NT2/D1 (cell line): ENCODE data around the gene NF1.
"Not testable (repeated sequence)": the region's sequence is repeated elsewhere in the genome, so short reads cannot be mapped to it uniquely, and the experiment has no call there.

Source experiments
- DNase-seq: peaks from one replicate; pipeline ENCODE4 v3.0.0-alpha.2; 2011; ENCODE audit warnings: low read depth, low spot score
- H3K27me3 ChIP-seq: 2 replicates; pipeline ENCODE4 v1.6.0; 2011; ENCODE audit warnings: mild to moderate bottlenecking; ENCODE audit not compliant: insufficient read length, insufficient read depth
- H3K36me3 ChIP-seq: 2 replicates; pipeline ENCODE4 v1.6.1; 2011; ENCODE audit warnings: mild to moderate bottlenecking, low read length, mixed read lengths; ENCODE audit not compliant: insufficient read depth, insufficient read length
- H3K4me1 ChIP-seq: 2 replicates; pipeline ENCODE4 v1.5.1; 2011; ENCODE audit not compliant: insufficient read depth, insufficient read length
- H3K4me3 ChIP-seq: 2 replicates; pipeline ENCODE4 v1.5.1; 2011; ENCODE audit warnings: low read depth; ENCODE audit not compliant: insufficient read length
- H3K9ac ChIP-seq: 2 replicates; pipeline ENCODE4 v1.6.0; 2011; ENCODE audit warnings: low read depth; ENCODE audit not compliant: insufficient read length
- H3K9me3 ChIP-seq: 2 replicates; pipeline ENCODE4 v1.5.1; 2011; ENCODE audit warnings: mild to moderate bottlenecking, low read length; ENCODE audit not compliant: insufficient read depth
- SUZ12 ChIP-seq: IDR thresholded peaks from 2 replicates; pipeline ENCODE4 v1.6.1; 2011; ENCODE audit not compliant: insufficient read length, insufficient read depth; ENCODE audit errors: extremely low read depth
- YY1 ChIP-seq: IDR thresholded peaks from 2 replicates; pipeline ENCODE4 v1.6.1; 2011; ENCODE audit not compliant: insufficient read length, insufficient read depth
- ZNF274 ChIP-seq: IDR thresholded peaks from 2 replicates; pipeline ENCODE4 v1.6.1; 2011; ENCODE audit warnings: mild to moderate bottlenecking, low read depth, low read length

Gene NF1

GRCh38 chr17:31283841-31284240 is 189.1 kb downstream of the NF1 start:
- no peak for TF ChIP-seq ZNF274
- no peak for TF ChIP-seq SUZ12
- no peak for TF ChIP-seq YY1
- H3K4me3 ChIP-seq: no peak overlapping the region
- no peak for DNase-seq
- no peaks in the 10 kb centered on the region for H3K9me3 ChIP-seq
- no peaks in the 10 kb centered on the region for H3K4me1 ChIP-seq
- H3K9ac ChIP-seq: no peak overlapping the region
- no peaks in the 10 kb centered on the region for H3K27me3 ChIP-seq
- no peaks in the 10 kb centered on the region for H3K36me3 ChIP-seq

- Histone ChIP-seq H3K9me3 (no peaks in the 10 kb centered on the region), H3K4me3 (no peak overlapping the region), H3K4me1 (no peaks in the 10 kb centered on the region), H3K9ac (no peak overlapping the region), H3K27me3 (no peaks in the 10 kb centered on the region), H3K36me3 (no peaks in the 10 kb centered on the region)
- TF ChIP-seq ZNF274 (no peak), YY1 (no peak), SUZ12 (no peak)
- no peak for DNase-seq
Measured at GRCh38 chr17:31286587-31286986, 191.8 kb downstream of the NF1 start.

GRCh38 chr17:31287932-31288331 is 193.2 kb downstream of the NF1 start:
- H3K4me3 ChIP-seq, H3K36me3 ChIP-seq, DNase-seq, H3K9ac ChIP-seq, H3K27me3 ChIP-seq, H3K9me3 ChIP-seq, H3K4me1 ChIP-seq: not testable (repeated sequence)

- Histone ChIP-seq H3K36me3 (no peaks in the 10 kb centered on the region), H3K27me3 (no peaks in the 10 kb centered on the region), H3K9me3 (no peaks in the 10 kb centered on the region), H3K9ac (no peak overlapping the region), H3K4me1 (no peaks in the 10 kb centered on the region), H3K4me3 (no peak overlapping the region)
- TF ChIP-seq YY1 (no peak), ZNF274 (no peak), SUZ12 (no peak)
- no peak for DNase-seq
Measured at GRCh38 chr17:31289790-31290189, 195.0 kb downstream of the NF1 start.

- no peak overlapping the region for H3K4me3 ChIP-seq
- no peak for TF ChIP-seq ZNF274
- no peak for TF ChIP-seq YY1
- no peak for TF ChIP-seq SUZ12
- no peaks in the 10 kb centered on the region for H3K4me1 ChIP-seq
- no peak overlapping the region for H3K9ac ChIP-seq
- no peak for DNase-seq
- H3K27me3 ChIP-seq: no peaks in the 10 kb centered on the region
- H3K9me3 ChIP-seq: no peaks in the 10 kb centered on the region
- no peaks in the 10 kb centered on the region for H3K36me3 ChIP-seq
Measured at GRCh38 chr17:31291820-31292219, 197.0 kb downstream of the NF1 start.

- DNase-seq: no peak
- Histone ChIP-seq H3K4me1 (no peaks in the 10 kb centered on the region), H3K9ac (no peak overlapping the region)
Measured at GRCh38 chr17:31293581-31293980, 198.8 kb downstream of the NF1 start.

GRCh38 chr17:31294231-31294630 is 199.5 kb downstream of the NF1 start:
- Histone ChIP-seq H3K27me3 (no peaks in the 10 kb centered on the region), H3K9ac (no peak overlapping the region), H3K4me1 (no peaks in the 10 kb centered on the region), H3K36me3 (no peaks in the 10 kb centered on the region), H3K9me3 (no peaks in the 10 kb centered on the region), H3K4me3 (no peak overlapping the region)
- TF ChIP-seq YY1 (no peak), SUZ12 (no peak), ZNF274 (no peak)
- no peak for DNase-seq

More at GRCh38 chr17:31293581-31293980, 198.8 kb downstream of the NF1 start:
- TF ChIP-seq YY1: no peak
- TF ChIP-seq ZNF274: no peak
- TF ChIP-seq SUZ12: no peak
- Histone ChIP-seq H3K4me3 (no peak overlapping the region), H3K36me3 (no peaks in the 10 kb centered on the region), H3K27me3 (no peaks in the 10 kb centered on the region), H3K9me3 (no peaks in the 10 kb centered on the region)

GRCh38 chr17:31294820-31295488 is 200.2 kb downstream of the NF1 start:
- TF ChIP-seq SUZ12 (no peak), ZNF274 (no peak)
- Histone ChIP-seq H3K4me1 (no peaks in the 10 kb centered on the region), H3K9ac (no peak overlapping the region), H3K9me3 (no peaks in the 10 kb centered on the region), H3K36me3 (no peaks in the 10 kb centered on the region), H3K4me3 (no peak overlapping the region), H3K27me3 (no peaks in the 10 kb centered on the region)
- DNase-seq: no peak
